Glomerular visceral epithelial cell (primary cell): ENCODE data around the gene PDIK1L.

ENCODE experiments used
- DNase-seq: peaks from one replicate; pipeline ENCODE4 v3.0.0-alpha.2; 2016; ENCODE audit errors: extremely low spot score

The PDIK1L gene

DNA sequence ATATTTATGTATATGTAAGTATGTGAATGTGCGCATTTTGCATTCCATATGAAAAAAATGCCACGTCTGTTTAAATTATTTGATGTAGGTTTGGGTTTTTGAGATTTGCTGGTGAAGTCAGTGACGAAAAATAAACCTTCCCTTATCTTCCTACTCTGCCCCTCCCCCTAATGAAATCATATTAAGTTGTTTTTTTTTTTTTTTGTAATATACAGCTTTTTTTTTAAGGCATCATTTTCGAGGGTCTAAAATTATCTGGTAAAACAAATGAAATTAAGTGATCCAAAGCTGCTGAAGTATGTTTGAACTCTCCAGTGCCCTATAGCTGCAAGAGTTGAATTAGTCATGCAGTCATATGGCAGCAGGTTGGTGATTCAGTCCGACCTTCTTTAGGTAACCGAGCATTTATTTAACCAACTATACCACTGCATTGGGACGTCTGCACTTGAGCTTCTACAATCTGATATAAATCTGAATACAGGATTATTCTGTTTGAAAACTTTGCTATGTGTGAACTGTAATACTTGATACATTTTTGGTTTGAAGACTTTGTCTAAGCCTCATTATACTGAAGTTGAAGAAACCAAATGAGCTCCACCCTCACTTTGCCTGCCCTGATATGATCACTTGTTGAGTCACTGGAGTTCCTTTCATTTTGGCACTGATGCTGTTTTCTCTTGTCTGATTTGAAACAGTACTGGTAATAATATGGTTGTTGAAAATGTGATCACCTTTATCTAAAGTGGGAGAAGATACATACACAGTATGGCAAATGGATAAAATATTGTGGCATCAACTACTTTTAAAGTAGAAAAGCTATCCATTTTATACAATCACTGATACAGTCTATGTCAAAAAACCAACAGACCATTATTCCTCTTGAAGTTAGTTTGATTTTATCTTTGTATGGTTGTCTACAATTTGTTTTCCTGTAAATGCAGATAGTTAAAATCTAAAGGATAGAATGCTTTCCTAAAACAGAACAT is 11.7 kb downstream of the PDIK1L start:
- DNase-seq, result peak; percentile 25

DNA sequence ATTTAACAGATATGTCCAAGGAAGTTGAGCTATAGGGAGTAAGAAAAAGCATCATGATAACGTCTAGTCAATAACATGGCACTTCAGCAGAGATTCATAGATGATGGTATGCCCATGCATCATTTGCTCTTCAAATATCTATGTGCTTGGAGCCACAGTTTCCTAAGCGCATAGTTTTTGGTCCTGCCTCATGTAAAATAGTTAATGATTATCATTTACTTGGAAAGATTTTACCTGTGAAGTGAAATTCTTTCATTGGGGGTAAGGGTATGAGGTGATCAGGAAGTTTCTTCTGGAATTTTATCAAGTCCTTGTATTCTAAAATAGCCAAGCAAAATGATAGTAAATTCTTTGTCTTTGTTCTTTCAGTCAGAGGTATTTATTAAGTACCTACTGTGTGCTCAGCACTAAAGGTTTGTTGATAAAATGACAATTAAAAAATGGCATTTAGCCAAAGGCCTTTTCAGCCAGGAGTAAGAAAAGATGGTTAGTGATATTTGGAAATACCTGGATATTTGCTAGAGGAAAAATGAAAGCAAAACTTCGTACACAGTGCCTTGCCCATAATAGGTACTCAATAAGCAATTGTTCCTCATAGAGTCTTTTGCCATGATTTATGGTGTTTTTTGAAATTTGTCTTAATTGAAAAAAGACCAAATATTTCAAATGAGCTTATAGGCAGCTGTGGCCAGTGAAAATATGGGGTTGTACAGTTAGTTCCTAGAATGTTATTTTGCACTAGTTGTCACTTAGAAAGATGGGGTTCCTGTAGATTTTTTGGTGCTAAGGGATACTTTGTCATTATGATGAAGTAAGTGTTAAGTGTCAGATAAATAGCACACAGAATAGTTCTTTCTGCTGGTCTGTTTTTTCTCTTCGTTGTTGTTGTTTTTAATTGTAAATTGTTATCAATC is 13.1 kb downstream of the PDIK1L start:
- DNase-seq, result no peak

DNA sequence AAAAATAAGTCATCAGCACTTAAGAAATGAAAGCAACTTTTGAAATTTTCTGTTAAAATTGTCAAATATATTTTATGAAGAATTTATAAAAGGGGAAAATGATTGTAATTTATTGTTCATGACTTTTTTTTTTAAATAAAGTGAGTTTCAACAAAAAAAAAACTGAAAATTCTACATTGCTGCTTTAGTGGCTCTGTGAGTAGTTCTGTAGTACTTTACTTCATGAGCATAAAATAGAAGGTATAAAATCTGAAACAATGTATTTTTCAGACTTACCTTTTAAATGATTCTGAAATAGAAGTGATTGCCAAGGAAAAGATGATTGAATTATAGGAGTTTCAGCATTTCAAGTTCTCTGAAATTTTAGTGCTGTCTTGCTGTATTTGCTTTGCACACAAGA is 13.8 kb downstream of the PDIK1L start:
- no peak for DNase-seq

DNA sequence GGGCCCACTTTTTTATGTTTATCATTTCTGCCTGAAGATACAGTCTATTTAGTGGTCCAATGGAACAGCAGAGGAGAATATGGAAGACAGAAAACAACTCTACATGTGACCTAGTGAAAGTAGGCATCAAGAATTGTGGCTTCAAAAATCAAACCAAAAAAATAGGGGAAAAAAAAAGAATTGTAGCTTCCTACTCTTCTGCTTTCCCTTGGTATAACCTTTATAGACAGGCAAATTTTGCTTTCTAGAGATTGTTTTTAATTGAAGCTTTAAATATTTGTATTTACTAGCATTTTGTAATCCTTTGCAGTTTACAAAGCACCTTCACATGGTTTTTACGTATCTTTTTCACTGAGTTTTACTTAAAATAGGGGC is 14.3 kb downstream of the PDIK1L start:
- DNase-seq, result no peak

DNA sequence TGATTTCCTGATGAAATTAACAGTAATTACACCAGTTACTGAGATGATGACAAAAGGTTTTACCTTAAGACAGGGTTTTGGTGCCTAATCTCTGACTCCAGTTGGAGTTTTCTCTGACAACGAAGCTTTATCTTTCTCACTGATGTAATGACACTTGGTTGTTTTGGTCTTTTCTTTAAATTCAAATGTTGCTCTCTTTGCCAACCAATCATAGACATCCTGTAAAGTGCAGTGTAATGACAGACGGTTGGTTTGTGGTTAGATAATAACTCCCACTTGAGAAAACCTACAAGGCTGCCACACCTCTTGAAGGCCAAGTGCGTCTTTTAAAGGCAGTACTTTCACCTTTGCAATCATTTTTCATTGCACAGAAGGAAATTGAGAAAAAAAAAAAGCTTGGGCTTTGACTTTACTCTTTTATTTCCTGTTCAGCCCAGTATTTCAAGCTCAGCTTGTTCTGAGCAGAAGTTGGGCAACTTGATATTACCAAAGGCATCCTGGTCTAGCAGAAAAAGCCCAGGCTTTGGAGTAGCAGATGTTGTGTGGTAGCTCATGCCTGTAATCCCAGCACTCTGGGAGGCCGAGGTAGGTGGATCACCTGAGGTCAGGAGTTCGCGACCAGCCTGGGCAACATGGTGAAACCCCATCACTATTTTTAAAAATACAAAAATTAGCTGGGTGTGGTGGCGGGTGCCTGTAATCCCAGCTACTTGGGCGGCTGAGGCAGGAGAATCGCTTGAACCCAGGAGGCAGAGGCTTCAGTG is 14.9 kb downstream of the PDIK1L start:
- DNase-seq, result peak; percentile 20

DNA sequence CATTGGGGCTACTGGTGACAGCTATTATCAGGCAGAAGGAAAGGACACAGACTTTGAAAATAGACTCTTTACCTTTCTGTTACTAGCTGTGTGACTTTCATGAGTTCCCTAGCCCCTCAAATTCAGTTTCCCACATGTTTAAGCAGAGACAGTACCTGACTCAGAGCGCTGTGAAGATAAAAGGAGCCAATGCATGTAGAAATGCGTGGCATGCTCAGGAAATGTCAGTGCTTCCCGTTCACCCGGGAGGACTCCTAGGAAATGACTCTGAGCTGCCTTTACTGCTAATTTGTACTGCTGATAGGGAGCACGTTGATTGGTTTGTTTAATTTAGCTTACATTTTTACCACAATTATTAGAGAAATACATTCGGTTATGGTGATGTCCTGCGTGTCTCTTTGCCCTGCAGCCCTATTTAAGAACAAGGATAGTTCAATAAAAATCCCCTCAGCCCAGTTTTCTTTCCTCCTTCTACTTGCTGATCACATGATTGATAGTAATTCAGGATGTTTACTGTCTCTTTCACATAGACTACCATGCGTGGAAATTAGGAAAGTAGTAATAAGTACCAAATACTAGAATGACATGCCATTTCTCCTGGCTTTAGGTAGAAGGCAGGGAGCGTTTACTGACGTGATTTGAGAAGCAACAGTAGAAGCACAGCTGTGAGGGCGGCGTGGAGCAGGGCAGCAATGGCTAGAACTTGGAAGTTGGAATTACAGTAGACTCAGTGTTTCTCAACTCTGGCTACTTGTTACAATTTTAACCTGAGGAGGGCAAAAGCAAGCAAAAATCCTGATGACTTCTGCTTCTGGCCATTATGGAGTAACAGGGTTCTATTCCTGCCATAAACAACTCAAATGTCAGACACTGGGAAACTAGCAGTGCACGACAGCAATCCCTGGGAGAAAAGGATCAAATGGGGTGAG is 15.9 kb downstream of the PDIK1L start:
- no peak for DNase-seq

DNA sequence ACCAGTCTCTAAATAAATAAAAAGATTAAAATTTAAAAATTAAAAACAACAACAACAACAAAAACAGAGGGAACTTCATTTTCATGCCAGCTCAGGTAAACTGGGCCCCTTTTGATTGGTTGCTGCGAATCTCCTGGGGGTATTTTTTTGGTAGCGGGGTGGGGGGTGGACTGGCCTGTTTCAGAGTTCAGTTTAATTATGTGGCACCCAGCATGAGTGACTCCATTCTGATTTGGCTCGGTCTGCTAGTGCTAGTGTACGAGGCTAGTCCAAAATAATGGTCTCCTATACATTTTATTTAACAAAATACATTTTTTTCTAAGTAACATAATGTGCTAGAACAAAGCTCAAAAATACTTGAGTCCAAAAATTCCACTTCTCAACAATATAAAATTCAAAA is 18.2 kb downstream of the PDIK1L start:
- no peak for DNase-seq

DNA sequence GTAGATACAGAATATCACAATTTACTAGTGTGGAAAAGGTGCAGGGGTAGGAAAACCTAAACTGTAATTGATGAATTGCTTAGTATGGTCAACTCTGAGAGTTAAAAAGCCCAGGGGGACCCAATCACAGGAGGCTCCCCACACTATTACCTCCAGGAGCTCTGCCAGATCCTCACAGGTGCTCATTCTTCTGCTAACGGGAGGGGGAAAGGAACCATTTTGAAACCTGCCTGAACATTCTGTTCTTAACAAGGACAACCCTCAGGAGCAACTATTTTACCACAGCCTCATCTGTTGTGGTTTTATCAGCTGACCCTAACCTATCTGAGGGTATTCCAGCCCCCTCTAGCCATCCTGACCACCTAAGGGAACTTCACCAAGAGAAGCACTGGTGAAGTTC is 19.1 kb downstream of the PDIK1L start:
- DNase-seq, result no peak

DNA sequence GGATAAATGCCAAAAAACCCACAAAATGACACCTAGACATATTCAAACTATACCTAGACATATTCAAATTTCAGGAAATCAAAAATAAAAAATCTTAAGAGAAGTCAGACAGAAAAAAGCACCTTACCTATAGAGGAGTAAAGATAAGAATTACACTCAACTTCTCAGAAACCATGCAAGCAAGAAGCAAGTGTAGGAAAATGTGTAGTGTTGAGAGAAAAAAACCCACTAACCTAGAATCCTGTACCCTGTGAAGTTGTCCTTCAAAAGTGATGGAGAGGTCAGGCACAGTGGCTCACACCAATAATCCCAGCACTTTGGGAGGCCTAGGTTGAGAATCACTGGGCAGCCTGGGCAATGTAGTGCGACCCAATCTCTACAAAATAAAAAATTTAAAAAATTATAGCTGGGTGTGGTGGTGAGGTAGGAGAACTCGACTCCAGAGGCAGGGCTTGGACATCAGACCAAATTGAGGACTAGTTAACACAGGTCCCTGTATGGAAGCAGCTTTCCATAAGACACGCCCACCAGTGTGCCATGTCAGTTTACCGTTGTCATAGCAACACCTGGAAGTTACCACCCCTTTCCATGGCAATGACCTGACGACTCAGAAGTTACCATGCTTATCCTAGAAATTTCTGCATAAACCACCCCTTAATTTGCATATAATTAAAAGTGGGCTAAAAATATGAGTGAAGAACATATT is 20.7 kb downstream of the PDIK1L start:
- no peak for DNase-seq

DNA sequence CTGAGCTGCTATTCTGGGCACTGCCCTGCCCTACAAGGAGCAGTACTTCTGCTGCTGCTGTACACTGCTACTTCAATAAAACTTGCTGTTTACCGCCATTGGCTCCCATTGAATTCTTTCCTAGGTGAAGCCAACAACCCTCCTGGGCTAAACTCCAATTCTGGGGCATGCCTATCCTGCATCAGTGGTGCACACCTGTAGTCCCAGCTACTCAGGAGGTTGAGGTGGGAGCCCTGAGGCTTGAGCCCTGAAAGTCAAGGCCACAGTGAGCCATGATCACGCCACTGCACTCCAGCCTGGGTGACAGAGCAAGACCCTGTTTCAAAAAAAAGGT is 21.2 kb downstream of the PDIK1L start:
- DNase-seq, result no peak

DNA sequence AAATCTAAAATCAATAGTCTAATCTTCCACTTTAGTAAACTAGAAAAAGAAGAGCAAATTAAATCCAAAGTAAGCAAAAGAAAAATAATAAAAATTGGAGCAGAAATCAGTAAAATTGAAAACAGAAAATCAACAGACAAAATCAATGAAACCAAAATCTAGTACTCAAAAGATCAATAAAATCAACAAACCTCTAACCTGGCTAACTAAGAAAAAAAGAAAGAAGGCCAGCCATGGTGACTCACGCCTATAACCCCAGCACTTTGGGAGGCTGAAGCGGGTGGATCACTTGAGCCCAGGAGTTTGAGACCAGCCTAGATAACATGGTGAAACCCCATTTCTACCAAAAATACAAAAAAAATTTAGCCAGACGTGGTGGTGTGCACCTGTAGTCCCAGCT is 22.8 kb downstream of the PDIK1L start:
- DNase-seq, result no peak

DNA sequence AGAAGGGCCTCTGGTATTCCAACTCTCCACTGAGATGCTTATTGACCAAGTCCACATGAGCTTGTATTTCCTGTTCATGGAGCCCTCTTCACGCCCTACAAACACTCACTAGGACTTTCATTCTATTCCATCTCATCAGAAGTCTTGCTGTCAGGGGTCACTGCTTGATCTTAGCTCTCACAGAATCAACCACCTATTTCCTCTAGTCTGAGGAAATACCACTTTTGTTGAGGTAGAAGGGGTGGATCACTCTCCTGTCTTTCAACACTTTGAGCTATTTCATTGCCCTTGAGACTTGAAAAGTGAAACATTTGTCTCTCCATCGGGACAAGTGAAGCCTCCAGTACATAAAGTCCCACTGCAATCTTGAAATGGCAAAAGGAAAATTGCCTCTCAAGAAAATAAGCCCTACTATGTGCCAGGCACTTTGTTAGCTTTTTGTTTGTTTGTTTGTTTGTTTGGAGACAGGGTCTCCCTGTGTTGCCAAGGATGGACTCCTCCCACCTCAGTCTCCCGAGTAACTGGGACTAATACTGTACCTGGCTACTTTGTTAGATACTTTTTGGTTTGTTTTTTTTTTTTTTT is 27.4 kb downstream of the PDIK1L start:
- DNase-seq, result no peak

DNA sequence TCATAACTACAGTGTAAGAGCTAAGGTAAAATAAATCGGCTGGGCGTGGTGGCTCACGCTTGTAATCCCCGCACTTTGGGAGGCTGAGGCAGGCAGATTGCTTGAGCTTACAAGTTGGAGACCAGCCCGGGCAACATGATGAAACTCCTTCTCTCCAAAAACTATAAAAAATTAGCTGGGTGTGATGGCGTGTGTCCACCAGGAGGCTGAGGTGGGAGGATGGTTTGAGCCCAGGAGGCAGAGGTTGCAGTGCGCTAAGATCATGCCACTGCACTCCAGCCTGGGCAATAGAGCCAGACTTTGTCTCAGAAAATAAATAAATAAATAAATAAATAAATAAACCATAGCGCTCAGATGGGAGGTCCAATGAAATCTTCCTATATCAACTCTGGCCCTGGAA is 30.5 kb downstream of the PDIK1L start:
- DNase-seq, result no peak

DNA sequence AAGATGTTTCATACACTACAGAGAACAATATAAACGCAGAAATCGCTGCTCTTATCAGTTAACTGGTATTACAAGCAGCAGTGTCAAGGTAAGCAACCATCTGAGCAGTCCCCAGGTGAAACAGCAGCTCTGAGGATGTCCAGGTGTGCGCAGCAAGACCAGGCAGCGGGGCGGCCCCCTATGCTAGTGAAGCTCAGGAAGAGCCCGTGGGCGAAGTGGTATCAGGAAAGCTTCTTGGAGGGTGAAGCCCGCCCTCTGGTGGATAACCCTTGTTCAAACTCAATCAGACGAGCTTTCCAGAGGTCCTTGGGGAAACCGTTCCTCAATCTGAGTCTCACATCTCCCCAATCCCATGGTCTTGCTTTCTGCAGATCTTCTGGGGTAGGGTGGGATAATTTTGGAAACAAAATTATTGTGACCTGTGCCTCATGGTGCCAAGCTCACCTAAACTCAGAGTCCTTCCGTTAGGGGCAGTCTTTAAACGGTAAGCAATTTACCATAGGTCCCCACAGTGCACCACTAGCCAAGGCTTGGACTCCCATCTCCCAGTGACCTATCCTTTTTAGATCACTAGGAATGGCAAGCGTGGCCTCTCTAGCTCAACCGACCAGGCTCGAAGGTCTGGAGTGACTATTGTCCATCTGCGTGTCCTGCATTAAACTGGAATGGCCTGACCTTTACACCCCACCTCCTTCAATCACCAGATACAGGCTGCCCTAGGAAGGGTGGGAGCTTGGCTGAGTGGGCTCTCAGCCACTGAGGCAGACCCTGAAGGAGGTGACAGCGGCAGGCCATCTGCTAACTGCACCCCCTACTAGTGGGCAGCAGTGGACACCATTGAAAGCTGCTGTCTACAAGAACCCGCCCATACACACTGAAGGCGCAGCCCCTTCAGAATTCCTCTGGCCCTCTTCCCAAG is 33.7 kb downstream of the PDIK1L start:
- DNase-seq, result peak; percentile 78

DNA sequence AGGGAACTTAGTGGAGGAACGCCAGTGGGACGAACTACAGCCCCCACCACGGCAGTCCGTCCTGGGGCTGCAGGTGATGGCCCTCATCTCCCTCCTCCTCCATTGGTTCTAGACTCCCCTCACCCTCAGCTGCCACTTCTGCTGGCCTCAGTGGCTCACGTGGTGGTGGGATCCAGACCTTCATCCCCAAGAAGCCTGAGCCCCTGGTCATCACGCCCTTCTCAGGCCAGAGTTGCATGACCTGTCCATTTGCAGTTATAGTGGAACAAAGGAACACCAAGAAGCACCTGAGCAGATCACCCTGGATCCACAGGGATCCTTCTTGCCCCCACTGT is 34.3 kb downstream of the PDIK1L start:
- no peak for DNase-seq

DNA sequence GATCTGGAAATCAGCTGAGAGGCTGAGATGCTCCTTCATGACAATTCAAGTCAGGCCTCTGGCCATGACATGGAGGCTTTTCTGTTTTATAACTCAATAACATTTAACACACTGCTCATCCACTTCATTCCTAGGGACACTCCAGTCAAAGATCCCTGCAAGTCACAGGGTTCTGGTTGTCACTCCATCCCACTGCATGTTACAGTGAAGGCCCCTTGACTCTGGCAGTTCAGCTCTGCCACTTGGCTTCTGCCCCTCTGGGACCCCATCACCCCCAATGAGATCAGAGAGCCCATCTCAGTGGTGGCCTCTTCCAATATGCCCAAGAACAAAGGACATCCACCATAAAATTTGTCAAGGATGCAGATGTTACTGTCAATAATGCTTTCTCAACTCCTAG is 37.3 kb downstream of the PDIK1L start:
- DNase-seq, result no peak

DNA sequence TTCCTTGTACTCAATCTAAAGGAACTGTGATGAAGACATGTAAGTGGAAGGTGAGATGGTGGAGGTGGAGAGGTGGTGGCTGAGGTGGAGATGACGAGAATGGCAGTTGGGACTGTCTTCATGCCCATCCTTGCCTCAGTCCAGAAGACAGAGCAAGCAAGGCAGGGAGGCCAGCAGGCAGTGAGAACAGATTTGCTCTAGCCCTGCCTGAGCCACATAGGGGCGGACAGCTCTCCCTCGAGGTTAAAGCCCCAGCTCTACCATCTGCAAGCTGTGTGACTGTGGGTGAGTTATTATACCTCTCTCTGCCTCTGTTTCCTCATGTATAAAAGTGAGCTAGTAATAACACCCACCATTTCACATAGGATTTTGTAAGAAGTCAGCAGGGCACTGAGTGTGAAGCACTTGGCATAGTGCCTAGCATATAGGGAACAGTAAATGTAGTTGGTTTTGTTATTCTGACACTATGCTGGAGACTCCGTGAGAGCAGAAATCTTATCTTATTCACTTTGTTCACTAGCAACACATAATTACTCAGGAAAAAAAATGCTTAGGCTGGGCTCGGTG is 42.4 kb downstream of the PDIK1L start:
- no peak for DNase-seq

DNA sequence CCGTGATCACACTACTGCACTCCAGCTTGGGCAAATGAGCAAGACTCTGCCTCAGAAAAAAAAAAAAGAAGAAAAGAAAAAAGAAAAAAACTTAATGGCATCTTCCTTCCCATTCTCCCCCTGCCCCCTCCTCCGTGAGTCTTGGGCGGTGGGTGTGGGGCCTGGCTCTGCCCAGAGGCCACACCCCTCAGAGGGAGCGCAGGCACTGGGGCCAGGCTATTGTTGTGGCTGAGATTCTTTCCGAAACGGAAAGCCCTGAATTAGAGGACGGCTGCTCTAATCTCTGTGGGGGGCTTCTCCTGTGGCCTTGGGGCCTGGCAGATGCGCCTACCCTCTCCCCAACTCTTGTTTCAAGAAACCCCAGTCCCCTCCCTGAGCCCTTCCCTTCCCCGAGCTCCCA is 43.1 kb downstream of the PDIK1L start:
- DNase-seq, result no peak
